ENCODE results near the gene A1BG. TPM values are rescaled to one million over a fixed set of nuclear protein-coding genes. Genes with fewer than 3 reads are reported as not detected.

Gene A1BG
- total RNA-seq, 1 experiment from 2014 or later, result 1.2 TPM

DNA sequence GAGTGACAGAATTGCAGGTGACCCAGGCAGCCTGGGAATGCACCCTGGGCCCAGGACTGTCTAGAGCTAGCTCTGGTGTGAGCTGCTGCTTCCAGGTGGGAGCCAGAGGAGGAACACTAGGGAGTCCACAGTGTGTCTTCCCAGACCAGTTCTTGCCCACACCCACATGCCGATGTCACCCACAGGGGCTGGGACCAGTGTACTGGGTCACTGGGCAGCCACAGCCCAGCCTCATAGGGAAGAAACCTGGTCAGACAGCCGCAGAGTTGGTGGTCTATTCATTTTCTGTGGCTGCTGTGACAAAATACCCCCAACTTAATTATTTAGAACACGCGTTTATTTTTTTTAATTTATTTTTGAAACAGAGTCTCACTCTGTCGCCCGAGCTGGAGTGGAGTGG lies 45.3 kb upstream of the A1BG start:
- DNase-seq (ENCODE audit: low read depth, low spot score), result no peak
- H2AFZ ChIP-seq (ENCODE audit: low read depth, low read length, poor library complexity, severe bottlenecking), result no peak overlapping the region
- RAD21 ChIA-PET (ENCODE audit: low non-redundant PET in 1 of 2, low total read pairs in 2 of 2, uncharacterized antibody in 2 of 2, unreplicated experiment in 2 of 2), result no interaction called here
- no peak overlapping the region for H3K9ac ChIP-seq (ENCODE audit: low read length)
- no peak overlapping the region for H3K4me2 ChIP-seq (ENCODE audit: low read length)
- TF ChIP-seq FOSL1 (IDR thresholded peaks at IDR 0.05; ENCODE audit: low read depth) (no peak), TCF7L2 (IDR thresholded peaks at IDR 0.05; ENCODE audit: borderline replicate concordance, extremely low read depth, insufficient read depth, insufficient read length) (no peak), ELF1 (IDR thresholded peaks at IDR 0.05; ENCODE audit: borderline replicate concordance, low read depth) (no peak), ZFX (IDR thresholded peaks at IDR 0.05) (no peak), EGR1 (IDR thresholded peaks at IDR 0.05; ENCODE audit: low read depth) (no peak), JUND (IDR thresholded peaks at IDR 0.05) (no peak), POLR2AphosphoS5 (IDR thresholded peaks at IDR 0.05; ENCODE audit: low read depth, low read length) (no peak), RAD21 (IDR thresholded peaks at IDR 0.05; ENCODE audit: low read depth) (no peak), POLR2A (IDR thresholded peaks at IDR 0.05; ENCODE audit: borderline replicate concordance, extremely low read depth, insufficient read depth, insufficient read length) (no peak), SP1 (IDR thresholded peaks at IDR 0.05; ENCODE audit: low read depth) (no peak), SRF (IDR thresholded peaks at IDR 0.05; ENCODE audit: low read depth) (no peak), ZNF274 (IDR thresholded peaks at IDR 0.05; ENCODE audit: low read depth, low read length) (no peak), CBX3 (IDR thresholded peaks at IDR 0.05; ENCODE audit: low read depth) (no peak), ZBTB33 (IDR thresholded peaks at IDR 0.05; ENCODE audit: extremely low read depth, insufficient replicate concordance, low read length) (no peak), EZH2phosphoT487 (IDR thresholded peaks at IDR 0.05; ENCODE audit: borderline replicate concordance) (no peak), YY1 (IDR thresholded peaks at IDR 0.05; ENCODE audit: extremely low read depth, insufficient replicate concordance, low read depth, low read length) (no peak)
- TF ChIP-seq, protein P1, sequence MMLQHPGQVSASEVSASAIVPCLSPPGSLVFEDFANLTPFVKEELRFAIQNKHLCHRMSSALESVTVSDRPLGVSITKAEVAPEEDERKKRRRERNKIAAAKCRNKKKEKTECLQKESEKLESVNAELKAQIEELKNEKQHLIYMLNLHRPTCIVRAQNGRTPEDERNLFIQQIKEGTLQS (IDR thresholded peaks at IDR 0.05), result no peak
- TF ChIP-seq, protein P2, sequence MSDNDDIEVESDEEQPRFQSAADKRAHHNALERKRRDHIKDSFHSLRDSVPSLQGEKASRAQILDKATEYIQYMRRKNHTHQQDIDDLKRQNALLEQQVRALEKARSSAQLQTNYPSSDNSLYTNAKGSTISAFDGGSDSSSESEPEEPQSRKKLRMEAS (IDR thresholded peaks at IDR 0.05), result no peak
- H3K36me3 ChIP-seq (ENCODE audit: control insufficient read depth in 1 of 2, insufficient read depth in 2 of 2, low read length in 2 of 2), result peaks cover 5 to 18% of the 10 kb centered on the region in 2 experiments; a peak in 2 of 4 replicates
- peaks cover 29 to 41% of the 10 kb centered on the region in 2 experiments for H3K4me1 ChIP-seq (ENCODE audit: control insufficient read depth in 1 of 2, insufficient read depth in 2 of 2, low read length in 2 of 2)
- H3K27ac ChIP-seq (ENCODE audit: low read depth, low read length), result no peak overlapping the region
- CTCF ChIA-PET, result no interaction called here
- intact Hi-C loops (cut with micrococcal nuclease), result no loop called here
- no peak overlapping the region for H3K4me3 ChIP-seq (replicated peaks in 1 of 2; ENCODE audit: low read depth in 1 of 2, low read length in 2 of 2)
- H3K9me3 ChIP-seq (ENCODE audit: control insufficient read depth in 1 of 2, insufficient read depth in 1 of 2, low read depth in 1 of 2, low read length in 2 of 2), result no peaks in the 10 kb centered on the region
- BruUV-seq (replicated peaks), result no TSS peak
- H3K27me3 ChIP-seq (ENCODE audit: insufficient read depth, low read length), result no peaks in the 10 kb centered on the region
- H3K79me2 ChIP-seq (ENCODE audit: insufficient read depth, low read length), result peaks cover 15% of the 10 kb centered on the region
- H3K9me2 ChIP-seq (ENCODE audit: insufficient read depth), result no peaks in the 10 kb centered on the region
- H4K20me1 ChIP-seq (ENCODE audit: insufficient read depth), result peaks cover 7% of the 10 kb centered on the region; the same call in 1 of the 2 replicates
- POLR2A ChIA-PET, result no interaction called here
- ATAC-seq, result no peak
